Stimulated activated CD8-positive, alpha-beta memory T cell treated with anti-CD3 and anti-CD28 coated beads, Interleukin-15, amount 100 ng/mL, for 4 hours (primary cell): ENCODE data around the gene PRSS2.
"Not testable (repeated sequence)": the region's sequence is repeated elsewhere in the genome, so short reads cannot be mapped to it uniquely, and the experiment has no call there.

Experiments used
- DNase-seq, 2 donors: peaks; one replicate each; pipeline ENCODE4 v3.0.0-alpha.2; 2020; ENCODE audit warnings: low read depth in 2 of 2

PRSS2 gene

GRCh38 chr7:142759433-142759832 is 11.3 kb upstream of the PRSS2 start:
- DNase-seq = no peak

DNA sequence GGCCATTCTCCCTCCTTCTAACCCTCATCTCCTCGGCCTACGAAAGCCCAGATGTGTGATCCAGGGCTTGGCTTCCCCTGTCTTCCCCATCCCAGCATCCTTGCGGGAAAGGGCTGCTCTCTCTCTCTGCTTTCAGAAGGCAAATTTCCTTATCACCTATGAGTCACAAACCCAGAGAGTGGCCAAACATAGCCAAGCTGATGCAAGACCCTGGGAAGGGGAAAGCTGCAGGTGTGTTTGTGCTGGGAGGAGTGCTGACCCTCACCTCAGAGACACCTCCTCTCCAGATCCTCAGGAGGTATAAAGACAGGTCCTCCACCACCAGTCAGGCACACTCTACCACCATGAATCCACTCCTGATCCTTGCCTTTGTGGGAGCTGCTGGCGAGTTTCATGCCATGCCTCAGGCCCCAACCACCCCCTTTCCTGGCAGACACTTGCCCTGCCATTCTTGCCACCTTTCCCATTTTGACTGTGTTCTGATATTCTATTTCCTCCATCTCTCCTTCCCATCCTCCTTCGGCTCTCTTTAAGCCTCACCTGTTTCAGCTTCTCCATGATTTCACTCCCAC is 10.6 kb upstream of the PRSS2 start:
- no peak for DNase-seq

- DNase-seq = not testable (repeated sequence)
These were observed 9.2 kb upstream of the PRSS2 start for GRCh38 chr7:142761606-142762005.

DNA sequence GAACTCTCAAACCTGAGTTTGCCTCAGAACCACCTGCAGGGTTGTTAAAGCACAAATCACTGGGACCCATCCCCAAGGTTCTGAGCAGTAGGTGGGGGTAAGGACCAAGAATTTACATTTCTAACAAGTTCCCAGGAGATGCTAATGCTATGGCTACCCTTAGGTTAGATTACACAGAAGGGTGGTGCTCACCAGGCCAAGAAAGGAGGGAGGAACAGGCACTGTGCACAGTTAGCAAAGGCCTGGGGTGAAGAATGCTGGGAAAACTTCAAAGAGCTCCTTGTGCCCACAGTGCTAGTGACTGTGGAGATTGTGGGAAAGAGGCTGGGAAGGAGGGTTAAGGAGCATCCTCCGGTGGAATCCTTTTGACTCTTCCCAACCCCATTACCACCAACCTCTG is 8.7 kb upstream of the PRSS2 start:
- no peak for DNase-seq

DNA sequence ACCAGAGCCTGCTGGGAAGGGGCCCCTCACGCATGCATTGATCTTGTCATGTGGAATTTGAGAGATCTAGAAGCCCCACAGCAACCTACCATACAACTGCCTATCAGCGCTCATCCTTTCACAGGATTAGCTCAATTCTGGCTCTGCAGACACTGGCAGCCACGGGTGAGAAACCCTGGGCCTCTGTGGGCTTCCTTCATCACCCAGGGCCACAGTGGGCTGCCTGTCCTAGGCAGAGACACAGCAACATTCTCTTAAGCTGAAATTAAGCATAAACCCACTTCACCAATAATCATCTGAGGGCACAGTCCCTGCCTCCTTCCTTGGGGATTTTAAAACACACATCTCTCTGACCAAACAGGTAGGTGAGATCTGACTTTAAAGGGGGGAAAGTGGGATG is 3.3 kb upstream of the PRSS2 start:
- DNase-seq = no peak

- no peak for DNase-seq
These were observed 2.9 kb upstream of the PRSS2 start for GRCh38 chr7:142767861-142768260.

GRCh38 chr7:142768885-142769284 is 1.9 kb upstream of the PRSS2 start:
- not testable (repeated sequence) for DNase-seq

DNA sequence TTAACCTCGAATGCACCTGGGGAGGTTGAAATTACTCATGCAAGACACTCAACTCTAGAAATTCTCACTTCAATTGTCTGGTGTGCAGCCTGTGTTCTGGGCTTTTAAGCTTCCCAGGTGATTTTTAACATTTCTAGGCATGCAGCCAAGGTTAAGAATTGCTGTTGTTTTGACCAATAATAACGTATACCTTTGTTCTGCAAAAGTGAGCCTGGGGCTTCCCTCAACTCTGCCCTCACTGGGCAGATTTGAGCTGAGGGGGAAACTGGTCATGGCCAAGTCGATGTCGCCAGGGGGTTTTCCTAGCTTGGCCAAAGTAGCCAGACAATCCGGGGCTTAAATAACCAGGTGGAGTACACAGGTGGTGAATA is 568 bp downstream of the PRSS2 start:
- DNase-seq = no peak

- no peak for DNase-seq
These were observed 1.3 kb downstream of the PRSS2 start for GRCh38 chr7:142772051-142772450.

DNA sequence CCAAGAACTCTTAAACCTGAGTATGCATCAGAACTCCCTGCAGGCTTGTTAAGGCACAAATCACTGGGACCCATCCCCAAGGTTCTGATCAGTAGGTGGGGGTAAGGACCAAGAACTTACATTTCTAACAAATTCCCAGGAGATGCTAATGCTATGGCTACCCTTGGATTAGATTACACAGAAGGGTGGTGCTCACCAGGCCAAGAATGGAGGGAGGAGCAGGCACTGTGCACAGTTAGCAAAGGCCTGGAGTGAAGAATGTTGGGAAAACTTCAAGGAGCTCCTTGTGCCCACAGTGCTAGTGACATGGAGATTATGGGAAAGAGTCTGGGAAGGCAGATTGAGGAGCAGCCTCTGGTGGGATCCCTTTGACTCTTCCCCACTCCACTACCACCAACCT is 1.9 kb downstream of the PRSS2 start:
- DNase-seq = no peak

DNA sequence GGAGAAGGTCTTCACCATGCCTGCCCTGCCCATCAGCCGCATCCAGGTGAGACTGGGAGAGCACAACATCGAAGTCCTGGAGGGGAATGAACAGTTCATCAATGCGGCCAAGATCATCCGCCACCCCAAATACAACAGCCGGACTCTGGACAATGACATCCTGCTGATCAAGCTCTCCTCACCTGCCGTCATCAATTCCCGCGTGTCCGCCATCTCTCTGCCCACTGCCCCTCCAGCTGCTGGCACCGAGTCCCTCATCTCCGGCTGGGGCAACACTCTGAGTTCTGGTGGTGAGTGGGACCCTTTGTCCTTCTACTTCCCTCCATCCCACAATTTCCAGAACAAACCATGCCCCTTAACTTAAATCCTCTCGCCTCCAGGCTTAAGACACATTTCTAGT is 2.5 kb downstream of the PRSS2 start:
- DNase-seq = no peak

DNA sequence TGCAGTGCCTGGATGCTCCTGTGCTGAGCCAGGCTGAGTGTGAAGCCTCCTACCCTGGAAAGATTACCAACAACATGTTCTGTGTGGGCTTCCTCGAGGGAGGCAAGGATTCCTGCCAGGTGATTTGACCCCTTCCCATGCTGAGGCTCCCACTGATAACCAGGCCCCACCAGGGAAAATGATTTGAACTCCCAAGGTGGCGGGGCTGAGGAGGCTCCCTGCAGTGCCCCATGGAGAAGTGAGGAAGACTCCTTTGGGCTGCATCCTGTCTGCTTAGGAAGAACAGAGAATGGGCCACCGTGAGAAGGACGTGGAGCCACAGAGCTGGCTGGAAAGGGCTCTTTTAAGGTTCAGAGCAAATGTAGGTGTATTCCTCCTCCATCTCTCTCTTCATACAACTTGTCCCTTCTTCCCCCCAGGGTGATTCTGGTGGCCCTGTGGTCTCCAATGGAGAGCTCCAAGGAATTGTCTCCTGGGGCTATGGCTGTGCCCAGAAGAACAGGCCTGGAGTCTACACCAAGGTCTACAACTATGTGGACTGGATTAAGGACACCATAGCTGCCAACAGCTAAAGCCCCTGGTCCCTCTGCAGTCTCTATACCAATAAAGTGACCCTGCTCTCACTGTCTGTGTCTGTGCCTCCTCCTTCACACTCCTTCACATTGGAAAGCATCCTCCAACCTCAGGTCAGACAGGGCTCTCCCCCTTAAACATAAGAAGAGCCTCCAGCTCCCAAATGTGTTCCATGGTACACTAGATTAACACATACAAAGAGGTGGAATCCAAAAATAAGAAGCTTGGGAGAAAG is 3.4 kb downstream of the PRSS2 start:
- no peak for DNase-seq

- DNase-seq = no peak
These were observed 4.1 kb downstream of the PRSS2 start for GRCh38 chr7:142774826-142775225.

DNA sequence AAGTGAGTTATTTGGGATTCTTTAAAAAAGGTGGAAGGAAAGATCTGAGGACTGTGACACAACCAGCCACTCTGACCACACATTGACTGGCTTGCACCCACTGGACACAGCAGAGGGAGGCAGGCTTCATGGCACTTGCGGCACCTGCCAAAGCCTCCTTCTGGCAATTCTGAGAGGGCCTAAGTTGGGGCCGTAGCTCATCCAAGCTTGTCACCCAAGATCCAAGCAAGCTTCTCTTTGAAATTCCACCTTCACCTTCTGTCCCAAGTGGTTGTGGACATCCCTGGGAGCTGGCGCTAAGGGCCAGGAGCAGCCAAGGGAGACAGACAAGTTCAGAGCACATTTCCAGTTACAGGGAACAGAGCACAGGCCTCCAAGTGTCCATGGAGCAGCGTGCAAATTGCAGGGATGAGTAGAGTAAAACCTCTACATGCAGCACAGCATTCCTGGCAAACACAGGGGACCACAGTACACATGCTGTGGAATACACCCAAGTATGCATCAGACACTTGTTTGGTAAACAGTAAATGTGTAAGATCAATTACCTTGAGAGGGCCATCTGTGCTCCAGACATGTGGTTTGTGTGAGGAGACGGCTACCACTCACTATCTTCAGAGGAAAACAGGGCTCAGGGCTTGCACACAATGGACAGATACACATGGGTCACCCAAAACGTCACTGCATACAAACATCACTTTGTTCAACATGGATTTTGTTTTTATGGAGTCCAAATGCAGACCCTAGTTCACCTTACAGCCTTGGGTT is 4.8 kb downstream of the PRSS2 start:
- not testable (repeated sequence) for DNase-seq

DNA sequence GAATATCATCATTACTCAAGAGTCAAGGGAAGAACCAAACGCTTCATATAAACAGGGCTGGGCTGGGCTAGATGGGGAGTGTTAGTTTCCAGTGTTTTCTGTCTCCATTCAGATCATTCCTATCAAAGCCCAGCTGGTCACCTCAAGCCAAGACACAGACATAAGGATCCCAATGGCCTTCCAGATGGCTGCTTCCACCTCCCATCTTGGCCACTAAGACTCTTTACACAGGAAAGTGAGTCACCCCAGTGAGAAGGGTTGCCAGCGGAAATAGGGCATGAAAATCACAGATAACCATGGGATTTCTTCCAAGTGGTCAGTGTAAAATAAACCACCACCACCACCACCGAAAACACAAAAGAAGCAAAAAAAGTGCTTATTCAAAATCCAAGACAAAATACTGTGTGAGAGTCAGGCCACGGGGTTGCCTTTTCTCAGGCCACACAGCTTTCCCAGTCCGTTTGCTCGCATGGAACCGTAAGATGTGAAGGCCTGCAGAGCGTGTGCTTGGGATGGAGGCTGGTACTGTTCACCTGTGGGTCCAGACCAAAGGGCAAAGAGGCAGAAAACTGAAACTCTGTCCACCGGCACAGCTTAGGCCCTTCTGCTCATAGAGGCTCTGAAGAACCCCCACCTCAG is 5.6 kb downstream of the PRSS2 start:
- DNase-seq = no peak

DNA sequence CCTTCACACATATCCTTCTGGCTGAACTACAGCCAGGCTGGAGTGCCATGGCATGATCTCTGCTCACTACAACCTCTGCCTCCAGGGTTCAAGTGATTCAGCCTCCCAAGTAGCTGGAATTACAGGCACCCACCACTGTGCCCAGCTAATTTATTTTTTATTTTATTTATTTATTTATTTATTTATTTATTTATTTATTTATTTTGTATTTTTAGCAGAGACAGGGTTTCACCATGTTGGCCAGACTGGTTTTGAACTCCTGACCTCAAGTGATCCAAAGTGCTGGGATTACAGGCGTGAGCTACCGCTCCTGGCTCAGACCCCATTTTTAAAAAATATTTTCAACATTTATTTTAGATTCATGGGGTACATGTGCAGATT is 6.1 kb downstream of the PRSS2 start:
- not testable (repeated sequence) for DNase-seq

DNA sequence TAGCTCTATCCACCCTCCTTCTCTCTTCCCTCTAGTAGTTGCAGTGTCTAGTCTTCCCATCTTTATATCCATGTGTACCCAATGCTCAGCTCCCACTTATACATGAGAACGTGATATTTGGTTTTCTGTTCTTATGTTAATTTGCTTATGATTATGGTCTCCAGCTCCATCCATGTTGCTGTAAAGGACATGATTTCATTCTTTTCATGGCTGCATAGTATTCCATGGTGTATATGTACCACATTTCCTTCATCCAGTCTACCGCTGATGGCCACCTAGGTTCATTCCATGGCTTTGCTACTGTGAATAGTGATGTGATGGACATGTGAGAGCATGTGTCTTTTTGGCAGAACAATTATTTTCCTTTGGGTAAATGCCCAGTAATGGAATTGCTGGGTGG is 6.5 kb downstream of the PRSS2 start:
- no peak for DNase-seq

GRCh38 chr7:142782922-142783900 is 12.4 kb downstream of the PRSS2 start:
- DNase-seq = peak in 1 of 2 donors; percentile 65

GRCh38 chr7:142784096-142784495 is 13.3 kb downstream of the PRSS2 start:
- DNase-seq = no peak

DNA sequence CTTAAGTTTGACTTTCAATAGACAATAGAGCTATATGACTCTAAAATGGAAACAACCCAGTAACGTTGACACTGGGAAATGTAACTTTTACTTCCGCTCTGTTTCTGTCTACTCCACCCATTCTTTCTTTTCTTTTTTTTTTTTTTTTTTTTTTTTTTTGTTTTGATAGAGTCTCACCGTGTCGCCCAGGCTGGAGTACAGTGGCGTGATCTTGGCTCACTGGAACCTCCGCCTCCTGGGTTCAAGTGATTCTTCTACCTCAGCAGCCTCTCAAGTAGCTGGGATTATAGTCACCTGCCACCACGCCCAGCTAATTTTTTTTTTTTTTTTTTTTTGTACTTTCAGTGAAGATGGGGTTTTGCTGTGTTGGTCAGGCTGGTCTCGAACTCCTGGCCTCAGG is 13.9 kb downstream of the PRSS2 start:
- DNase-seq = no peak

- DNase-seq = peak; percentile 56 to 69
These were observed 15.1 kb downstream of the PRSS2 start for GRCh38 chr7:142785841-142786250.
